Raji (cell line): ENCODE results near the gene PRKCE.

Experiments used
- POLR2A ChIP-seq: IDR thresholded peaks from 2 replicates; pipeline ENCODE4 v1.6.1; 2011; ENCODE audit warnings: low read depth, low read length, control low read depth; ENCODE audit not compliant: insufficient read depth

The PRKCE gene

GRCh38 chr2:46150445-46150955, 499.0 kb downstream of the PRKCE start:
- no peak for TF ChIP-seq POLR2A

- no peak for TF ChIP-seq POLR2A
Measured at GRCh38 chr2:46151577-46151976, 500.1 kb downstream of the PRKCE start.

- TF ChIP-seq POLR2A: no peak
Measured at GRCh38 chr2:46153996-46154753, 502.7 kb downstream of the PRKCE start.

GRCh38 chr2:46157072-46157965, 505.8 kb downstream of the PRKCE start:
- TF ChIP-seq POLR2A: no peak

- no peak for TF ChIP-seq POLR2A
Measured at GRCh38 chr2:46157966-46158310, 506.5 kb downstream of the PRKCE start.

GRCh38 chr2:46158661-46159060, 507.2 kb downstream of the PRKCE start:
- no peak for TF ChIP-seq POLR2A

- no peak for TF ChIP-seq POLR2A
Measured at GRCh38 chr2:46160326-46160725, 508.9 kb downstream of the PRKCE start.

GRCh38 chr2:46161315-46161714, 509.8 kb downstream of the PRKCE start:
- TF ChIP-seq POLR2A: no peak

- no peak for TF ChIP-seq POLR2A
Measured at GRCh38 chr2:46161911-46162310, 510.4 kb downstream of the PRKCE start.

- TF ChIP-seq POLR2A: no peak
Measured at GRCh38 chr2:46162329-46163097, 511.0 kb downstream of the PRKCE start.

- TF ChIP-seq POLR2A: no peak
Measured at GRCh38 chr2:46163098-46163430, 511.6 kb downstream of the PRKCE start.

GRCh38 chr2:46163804-46164528, 512.5 kb downstream of the PRKCE start:
- TF ChIP-seq POLR2A: no peak

GRCh38 chr2:46164529-46165301, 513.2 kb downstream of the PRKCE start:
- no peak for TF ChIP-seq POLR2A

- TF ChIP-seq POLR2A: no peak
Measured at GRCh38 chr2:46165916-46166315, 514.4 kb downstream of the PRKCE start.
